PC-9 (cell line): ENCODE results near the gene ZMYND19. TPM values are rescaled to one million over a fixed set of nuclear protein-coding genes. Genes with fewer than 3 reads are reported as not detected.

ENCODE experiments used
- BruUV-seq: library from RNA; stranded (reverse); fragments of 400-500 nt; replicated peaks from 2 replicates; lab custom pipeline; 2021; lab: Mats Ljungman, UMichigan
- CTCF ChIA-PET: fragments of 300-600 bp; sonication (Branson Sonifier 250); formaldehyde crosslinking; loops from one replicate; lab custom pipeline; 2022; ENCODE audit warnings: antibody characterized with exemption; lab: Charles Lee
- POLR2A ChIA-PET: fragments of 300-600 bp; sonication (Branson Sonifier 250); formaldehyde crosslinking; loops from one replicate; lab custom pipeline; 2022; ENCODE audit warnings: antibody characterized with exemption; ENCODE audit not compliant: unreplicated experiment; lab: Charles Lee
- DNase-seq, 2 experiments: peaks; one replicate each; pipeline versions ENCODE4 v3.0.0 to v3.0.0-alpha.2; 2015 to 2022; ENCODE audit warnings: mixed read lengths in 1 of 2
- H2AFZ ChIP-seq: fragments of 200-600 bp; sonication (generic); 2 replicates; pipeline ENCODE4 v1.8.1; 2017; ENCODE audit warnings: antibody characterized with exemption
- H3F3A ChIP-seq: fragments of 200-600 bp; sonication (generic); 2 replicates; pipeline ENCODE4 v1.8.1; 2017; ENCODE audit warnings: antibody characterized with exemption, mild to moderate bottlenecking, low read depth; ENCODE audit not compliant: insufficient read depth
- H3K27ac ChIP-seq: fragments of 200-600 bp; sonication (generic); 2 replicates; pipeline ENCODE4 v1.6.1; 2016; ENCODE audit warnings: mixed run types
- H3K27me3 ChIP-seq: fragments of 200-600 bp; sonication (generic); 2 replicates; pipeline ENCODE4 v1.6.1; 2016; ENCODE audit warnings: low read depth, mixed run types; ENCODE audit not compliant: insufficient read depth
- H3K36me3 ChIP-seq: fragments of 200-600 bp; sonication (generic); 2 replicates; pipeline ENCODE4 v1.6.1; 2016; ENCODE audit warnings: low read depth, mixed run types
- H3K4me1 ChIP-seq: fragments of 200-600 bp; sonication (generic); replicated peaks from 2 replicates; pipeline ENCODE4 v1.6.1; 2016; ENCODE audit warnings: mixed run types; ENCODE audit not compliant: insufficient read depth
- H3K4me2 ChIP-seq: fragments of 200-600 bp; sonication (generic); 2 replicates; pipeline ENCODE4 v1.6.1; 2017; ENCODE audit warnings: mixed run types
- H3K4me3 ChIP-seq: fragments of 200-600 bp; sonication (generic); 2 replicates; pipeline ENCODE4 v1.6.1; 2016; ENCODE audit warnings: mixed run types
- H3K79me2 ChIP-seq: fragments of 200-600 bp; sonication (generic); 2 replicates; pipeline ENCODE4 v1.6.1; 2017; ENCODE audit warnings: low read depth, mixed run types
- H3K9me2 ChIP-seq: fragments of 200-600 bp; sonication (generic); 2 replicates; pipeline ENCODE4 v1.8.1; 2017; ENCODE audit warnings: mild to moderate bottlenecking; ENCODE audit not compliant: insufficient read depth
- H3K9me3 ChIP-seq: fragments of 200-600 bp; sonication (generic); 2 replicates; pipeline ENCODE4 v1.8.1; 2016; ENCODE audit warnings: low read depth; ENCODE audit not compliant: insufficient read depth
- H4K20me1 ChIP-seq: fragments of 200-600 bp; sonication (generic); 2 replicates; pipeline ENCODE4 v1.8.1; 2017; ENCODE audit not compliant: insufficient read depth
- CTCF ChIP-seq: fragments of 200-600 bp; sonication (generic); conservative IDR thresholded peaks from 2 replicates; pipeline ENCODE4 v1.6.1; 2017; ENCODE audit warnings: mixed run types, antibody characterized with exemption, mild to moderate bottlenecking, moderate library complexity
- EZH2 ChIP-seq: fragments of 200-600 bp; sonication (generic); IDR thresholded peaks from 2 replicates; pipeline ENCODE4 v1.8.0; 2017; ENCODE audit warnings: antibody characterized with exemption, low read depth
- intact Hi-C: fragments of 100-400 bp; cut with micrococcal nuclease; formaldehyde crosslinking; loops from one replicate; pipeline ENCODE4 v1.10.0; 2022; ENCODE audit not compliant: unreplicated experiment
- total RNA-seq: library from RNA; stranded (reverse); gene quantifications from 2 replicates; pipeline ENCODE4 v1.2.3, GENCODE V29; 2021

ZMYND19 gene
- total RNA-seq, 1 experiment from 2014 or later = 47.7 TPM

GRCh38 chr9:137590123-137590468 lies 216 bp downstream of the ZMYND19 start:
- Histone ChIP-seq H3K36me3 (peaks cover 8% of the 10 kb centered on the region; the same call in 1 of the 2 replicates), H3K4me3 (peak overlapping the region; percentile 91; the same call in 1 of the 2 replicates), H3K9me3 (no peaks in the 10 kb centered on the region), H2AFZ (no peak overlapping the region), H3K27me3 (no peaks in the 10 kb centered on the region), H3K79me2 (peaks cover 18% of the 10 kb centered on the region), H4K20me1 (peaks cover 12% of the 10 kb centered on the region), H3K4me2 (no peak overlapping the region), H3K4me1 (peaks cover 13% of the 10 kb centered on the region), H3K9me2 (no peaks in the 10 kb centered on the region), H3K27ac (no peak overlapping the region), H3F3A (no peaks in the 10 kb centered on the region)
- ChIA-PET CTCF (no interaction called here), POLR2A (no interaction called here)
- no peak for DNase-seq
- intact Hi-C loops = loop anchor here (2.0 kb wide), 2 partner anchors 15 to 29 kb away; partner anchors contain the start of genes ARRDC1 and EHMT1
- TF ChIP-seq EZH2 (no peak), CTCF (no peak)
- BruUV-seq = no TSS peak

GRCh38 chr9:137589441-137590122 lies 730 bp downstream of the ZMYND19 start:
- peak in 1 of 2 experiments; percentile 30 for DNase-seq
- Histone ChIP-seq H4K20me1 (peaks cover 12% of the 10 kb centered on the region), H3K4me1 (peaks cover 13% of the 10 kb centered on the region), H3K4me2 (peak overlapping the region; percentile 91), H3F3A (no peaks in the 10 kb centered on the region), H3K9me2 (no peaks in the 10 kb centered on the region), H3K27ac (no peak overlapping the region), H3K79me2 (peaks cover 18% of the 10 kb centered on the region), H3K9me3 (no peaks in the 10 kb centered on the region), H3K27me3 (no peaks in the 10 kb centered on the region), H3K4me3 (peak overlapping the region; percentile 91), H2AFZ (peak overlapping the region; percentile 78; the same call in 1 of the 2 replicates), H3K36me3 (peaks cover 8% of the 10 kb centered on the region; the same call in 1 of the 2 replicates)
- intact Hi-C loops = loop anchor here (2.0 kb wide), 2 partner anchors 15 to 29 kb away; partner anchors contain the start of genes ARRDC1 and EHMT1
- CTCF ChIA-PET = no interaction called here
- BruUV-seq = no TSS peak
- TF ChIP-seq CTCF (no peak), EZH2 (no peak)
- POLR2A ChIA-PET = interaction anchor here (0.6 kb wide), 1 partner anchor 19 kb away, joined by 3 read pairs; no protein-coding TSS in a partner anchor

- ChIA-PET POLR2A (interaction anchor here (0.6 kb wide), 4 partner anchors 18 to 1175 kb away, joined by 3 read pairs; partner anchors contain the start of gene NRARP), CTCF (no interaction called here)
- no TSS peak for BruUV-seq
- no peaks in the 10 kb centered on the region for H3K9me2 ChIP-seq
- peaks cover 12% of the 10 kb centered on the region for H4K20me1 ChIP-seq
- no peaks in the 10 kb centered on the region for H3K9me3 ChIP-seq
- peaks cover 8% of the 10 kb centered on the region; the same call in 1 of the 2 replicates for H3K36me3 ChIP-seq
- no peak overlapping the region for H2AFZ ChIP-seq
- no peak overlapping the region for H3K27ac ChIP-seq
- intact Hi-C loops = no loop called here
- no peaks in the 10 kb centered on the region for H3K27me3 ChIP-seq
- peaks cover 18% of the 10 kb centered on the region for H3K79me2 ChIP-seq
- H3K4me2 ChIP-seq = peak overlapping the region; percentile 91
- H3F3A ChIP-seq = peaks cover under 1% of the 10 kb centered on the region; the same call in 1 of the 2 replicates
- H3K4me3 ChIP-seq = peak overlapping the region; percentile 91
- DNase-seq = no peak
- peaks cover 13% of the 10 kb centered on the region for H3K4me1 ChIP-seq
- TF ChIP-seq EZH2 (no peak), CTCF (no peak)
These were observed 1.4 kb downstream of the ZMYND19 start for GRCh38 chr9:137588891-137589290.
